ENCODE data around the gene METTL27. TPM values are rescaled to one million over a fixed set of nuclear protein-coding genes. Genes with fewer than 3 reads are reported as not detected.

Gene METTL27
- polyA plus RNA-seq, 1 donor from 2014 or later: 2.4 TPM

DNA sequence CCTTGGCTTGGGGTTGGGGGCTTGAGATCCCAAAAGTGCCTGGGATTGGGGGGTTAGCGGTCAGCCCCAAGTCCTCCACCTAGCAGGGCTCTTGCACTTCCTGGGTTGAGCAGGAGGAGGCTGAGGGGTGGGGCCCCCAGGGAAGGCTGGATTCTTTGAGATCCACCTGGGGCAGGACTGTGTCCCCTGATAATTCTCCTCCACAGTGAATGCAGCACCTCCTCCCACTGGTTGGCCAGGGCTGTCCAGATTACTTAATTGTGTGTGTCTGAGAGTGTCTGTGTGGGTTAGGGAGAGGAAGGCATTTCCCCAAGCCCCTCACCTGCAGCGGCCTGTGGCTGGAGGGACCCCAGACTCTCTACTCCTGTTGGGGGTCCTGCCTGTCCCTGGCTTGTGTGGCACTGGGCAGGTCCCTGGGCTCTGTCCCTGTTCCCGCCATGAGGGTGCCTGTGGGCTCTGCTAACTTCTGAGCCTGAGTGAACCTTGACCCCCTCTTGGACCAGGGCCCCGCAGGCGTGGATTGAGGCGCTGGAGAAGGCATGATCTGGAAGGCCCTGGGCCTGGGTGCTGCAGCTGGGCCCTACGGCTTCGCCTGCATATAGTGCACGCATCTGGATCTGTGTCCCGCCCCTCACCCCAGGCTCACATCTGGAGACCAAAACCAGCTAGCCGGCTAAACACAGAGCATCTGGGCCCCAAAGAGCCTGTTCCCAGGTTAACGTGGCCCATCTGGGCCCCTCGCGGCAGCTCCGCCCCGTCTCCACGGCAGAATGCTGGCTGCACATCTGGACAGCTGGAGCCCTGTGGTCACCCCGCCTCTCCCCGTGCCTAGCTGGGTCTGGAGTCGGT, 29.1 kb upstream of the METTL27 start:
- Histone ChIP-seq H3K27me3 (ENCODE audit: insufficient read depth, low read depth, low read length) (no peaks in the 10 kb centered on the region), H3K36me3 (ENCODE audit: insufficient read depth, low read length) (no peaks in the 10 kb centered on the region), H3K9me2 (ENCODE audit: insufficient read depth, low read length) (no peaks in the 10 kb centered on the region), H4K20me1 (ENCODE audit: insufficient read depth) (no peaks in the 10 kb centered on the region), H3K9me3 (ENCODE audit: low read length) (no peaks in the 10 kb centered on the region), H3K9ac (ENCODE audit: low read length) (no peak overlapping the region), H3K4me2 (ENCODE audit: low read length) (no peak overlapping the region), H3K79me2 (replicated peaks; ENCODE audit: insufficient read depth, low read length) (no peaks in the 10 kb centered on the region), H3F3A (ENCODE audit: insufficient read depth, low read length, poor library complexity, severe bottlenecking) (no peaks in the 10 kb centered on the region), H3K27ac (ENCODE audit: low read length) (no peak overlapping the region), H2AFZ (ENCODE audit: low read depth, low read length) (no peak overlapping the region), H3K4me3 (ENCODE audit: low read length) (no peak overlapping the region)
- TF ChIP-seq, protein P1, sequence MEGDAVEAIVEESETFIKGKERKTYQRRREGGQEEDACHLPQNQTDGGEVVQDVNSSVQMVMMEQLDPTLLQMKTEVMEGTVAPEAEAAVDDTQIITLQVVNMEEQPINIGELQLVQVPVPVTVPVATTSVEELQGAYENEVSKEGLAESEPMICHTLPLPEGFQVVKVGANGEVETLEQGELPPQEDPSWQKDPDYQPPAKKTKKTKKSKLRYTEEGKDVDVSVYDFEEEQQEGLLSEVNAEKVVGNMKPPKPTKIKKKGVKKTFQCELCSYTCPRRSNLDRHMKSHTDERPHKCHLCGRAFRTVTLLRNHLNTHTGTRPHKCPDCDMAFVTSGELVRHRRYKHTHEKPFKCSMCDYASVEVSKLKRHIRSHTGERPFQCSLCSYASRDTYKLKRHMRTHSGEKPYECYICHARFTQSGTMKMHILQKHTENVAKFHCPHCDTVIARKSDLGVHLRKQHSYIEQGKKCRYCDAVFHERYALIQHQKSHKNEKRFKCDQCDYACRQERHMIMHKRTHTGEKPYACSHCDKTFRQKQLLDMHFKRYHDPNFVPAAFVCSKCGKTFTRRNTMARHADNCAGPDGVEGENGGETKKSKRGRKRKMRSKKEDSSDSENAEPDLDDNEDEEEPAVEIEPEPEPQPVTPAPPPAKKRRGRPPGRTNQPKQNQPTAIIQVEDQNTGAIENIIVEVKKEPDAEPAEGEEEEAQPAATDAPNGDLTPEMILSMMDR (IDR thresholded peaks at IDR 0.05; ENCODE audit: poor library complexity, severe bottlenecking): no peak
- TF ChIP-seq POLR2AphosphoS5 (IDR thresholded peaks at IDR 0.05) (no peak), SMC3 (conservative IDR thresholded peaks at IDR 0.05; ENCODE audit: poor library complexity) (no peak), TAF1 (IDR thresholded peaks at IDR 0.05; ENCODE audit: low read depth) (no peak), EZH2 (IDR thresholded peaks at IDR 0.05; ENCODE audit: borderline replicate concordance, insufficient read depth, low read length, poor library complexity, severe bottlenecking) (no peak)

DNA sequence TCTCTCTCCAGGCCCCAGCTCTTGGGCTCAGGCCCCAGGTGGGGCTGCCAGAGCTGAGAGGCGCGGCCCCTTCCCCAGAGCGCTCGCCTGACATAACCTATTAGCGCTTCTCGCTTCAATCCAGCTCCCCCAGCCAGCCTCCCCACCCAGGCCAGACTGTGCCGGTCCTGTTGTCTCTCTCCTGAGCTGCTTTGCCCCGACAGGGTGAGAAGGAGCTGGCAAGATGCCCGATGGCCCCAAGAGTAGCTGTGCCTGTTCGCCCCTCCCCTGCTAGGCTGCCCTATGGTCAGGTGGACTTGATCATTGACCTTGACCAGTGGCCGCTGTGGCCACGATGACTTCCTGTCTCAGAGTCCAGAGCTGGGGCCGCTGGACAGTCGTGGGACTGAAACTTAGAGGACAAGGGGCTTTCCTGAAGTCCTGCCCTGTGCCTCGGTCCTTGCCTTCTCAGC, 27.8 kb upstream of the METTL27 start:
- H3F3A ChIP-seq (ENCODE audit: insufficient read depth, low read length, poor library complexity, severe bottlenecking): no peaks in the 10 kb centered on the region
- H3K36me3 ChIP-seq (ENCODE audit: insufficient read depth, low read length): no peaks in the 10 kb centered on the region
- H3K27ac ChIP-seq (ENCODE audit: low read length): no peak overlapping the region
- H4K20me1 ChIP-seq (ENCODE audit: insufficient read depth): no peaks in the 10 kb centered on the region
- no peak overlapping the region for H3K4me2 ChIP-seq (ENCODE audit: low read length)
- no peaks in the 10 kb centered on the region for H3K79me2 ChIP-seq (replicated peaks; ENCODE audit: insufficient read depth, low read length)
- no peak for TF ChIP-seq TAF1 (IDR thresholded peaks at IDR 0.05; ENCODE audit: low read depth)
- TF ChIP-seq SMC3 (conservative IDR thresholded peaks at IDR 0.05; ENCODE audit: poor library complexity): no peak
- no peak for TF ChIP-seq POLR2AphosphoS5 (IDR thresholded peaks at IDR 0.05)
- TF ChIP-seq, protein P2, sequence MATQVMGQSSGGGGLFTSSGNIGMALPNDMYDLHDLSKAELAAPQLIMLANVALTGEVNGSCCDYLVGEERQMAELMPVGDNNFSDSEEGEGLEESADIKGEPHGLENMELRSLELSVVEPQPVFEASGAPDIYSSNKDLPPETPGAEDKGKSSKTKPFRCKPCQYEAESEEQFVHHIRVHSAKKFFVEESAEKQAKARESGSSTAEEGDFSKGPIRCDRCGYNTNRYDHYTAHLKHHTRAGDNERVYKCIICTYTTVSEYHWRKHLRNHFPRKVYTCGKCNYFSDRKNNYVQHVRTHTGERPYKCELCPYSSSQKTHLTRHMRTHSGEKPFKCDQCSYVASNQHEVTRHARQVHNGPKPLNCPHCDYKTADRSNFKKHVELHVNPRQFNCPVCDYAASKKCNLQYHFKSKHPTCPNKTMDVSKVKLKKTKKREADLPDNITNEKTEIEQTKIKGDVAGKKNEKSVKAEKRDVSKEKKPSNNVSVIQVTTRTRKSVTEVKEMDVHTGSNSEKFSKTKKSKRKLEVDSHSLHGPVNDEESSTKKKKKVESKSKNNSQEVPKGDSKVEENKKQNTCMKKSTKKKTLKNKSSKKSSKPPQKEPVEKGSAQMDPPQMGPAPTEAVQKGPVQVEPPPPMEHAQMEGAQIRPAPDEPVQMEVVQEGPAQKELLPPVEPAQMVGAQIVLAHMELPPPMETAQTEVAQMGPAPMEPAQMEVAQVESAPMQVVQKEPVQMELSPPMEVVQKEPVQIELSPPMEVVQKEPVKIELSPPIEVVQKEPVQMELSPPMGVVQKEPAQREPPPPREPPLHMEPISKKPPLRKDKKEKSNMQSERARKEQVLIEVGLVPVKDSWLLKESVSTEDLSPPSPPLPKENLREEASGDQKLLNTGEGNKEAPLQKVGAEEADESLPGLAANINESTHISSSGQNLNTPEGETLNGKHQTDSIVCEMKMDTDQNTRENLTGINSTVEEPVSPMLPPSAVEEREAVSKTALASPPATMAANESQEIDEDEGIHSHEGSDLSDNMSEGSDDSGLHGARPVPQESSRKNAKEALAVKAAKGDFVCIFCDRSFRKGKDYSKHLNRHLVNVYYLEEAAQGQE (IDR thresholded peaks at IDR 0.05; ENCODE audit: borderline replicate concordance): no peak
- no peak for TF ChIP-seq MXI1 (conservative IDR thresholded peaks at IDR 0.05; ENCODE audit: poor library complexity, severe bottlenecking)
- no peak for TF ChIP-seq EZH2 (IDR thresholded peaks at IDR 0.05; ENCODE audit: borderline replicate concordance, insufficient read depth, low read length, poor library complexity, severe bottlenecking)
- TF ChIP-seq EP300 (conservative IDR thresholded peaks at IDR 0.05; ENCODE audit: poor library complexity, severe bottlenecking): no peak
- TF ChIP-seq RAD21 (conservative IDR thresholded peaks at IDR 0.05): no peak
- TF ChIP-seq, protein P1 (IDR thresholded peaks at IDR 0.05; ENCODE audit: poor library complexity, severe bottlenecking): no peak
- no peaks in the 10 kb centered on the region for H3K27me3 ChIP-seq (ENCODE audit: insufficient read depth, low read depth, low read length)
- no peaks in the 10 kb centered on the region for H3K9me3 ChIP-seq (ENCODE audit: low read length)
- H3K9ac ChIP-seq (ENCODE audit: low read length): no peak overlapping the region
- H3K4me3 ChIP-seq (ENCODE audit: low read length): no peak overlapping the region
- H3K9me2 ChIP-seq (ENCODE audit: insufficient read depth, low read length): no peaks in the 10 kb centered on the region
- no peak overlapping the region for H2AFZ ChIP-seq (ENCODE audit: low read depth, low read length)

Measured in neural cell (in vitro differentiated cells).